Measurements from ENCODE around the gene C16orf74. TPM values are rescaled to one million over a fixed set of nuclear protein-coding genes. Genes with fewer than 3 reads are reported as not detected.

The C16orf74 gene
- total and polyA plus RNA-seq, 12 donors: 0.16 to 3.2 (median 0.46) TPM; not detected in 1

DNA sequence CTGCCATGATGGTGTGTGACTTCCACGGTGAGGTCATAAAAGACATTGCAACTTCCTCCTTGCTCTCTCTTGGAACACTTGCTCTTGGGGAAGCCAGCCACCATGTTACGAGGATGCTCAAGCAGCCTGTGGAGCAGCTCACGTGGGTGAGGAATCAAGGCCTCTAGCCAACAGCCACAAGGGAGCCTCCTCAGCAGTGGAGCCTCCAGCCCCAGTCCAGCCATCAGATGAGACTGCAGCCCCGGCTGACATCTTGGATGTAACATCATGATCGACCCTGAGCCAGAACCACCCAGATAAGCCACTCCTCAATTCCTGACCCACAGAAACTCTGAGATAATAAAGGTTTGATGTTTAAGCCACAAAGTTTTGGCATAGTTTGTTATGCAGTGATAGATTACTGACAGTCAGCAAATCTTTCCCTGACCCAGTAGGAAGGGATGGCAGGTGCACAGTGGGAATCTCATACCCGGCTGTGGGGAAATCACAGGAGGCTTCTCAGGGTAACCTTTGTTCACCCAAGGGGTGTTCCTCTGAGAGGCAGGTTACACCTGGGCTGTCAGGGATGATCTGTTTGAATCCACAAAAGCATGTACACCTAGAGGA is 38.8 kb downstream of the C16orf74 start:
- intact Hi-C loops (cut with DNase I): loop anchor here in 1 of 2 donors (10.0 kb wide), 2 partner anchors 317 to 437 kb away; no protein-coding TSS in a partner anchor
- WGBS, 4 donors: 80 to 92% (median 89%) methylated on average over 2 to 6 of the region's 6 CpGs

GRCh38 chr16:85710732-85711131 is 40.2 kb downstream of the C16orf74 start:
- intact Hi-C loops (cut with DNase I): loop anchor here in 1 of 2 donors (10.0 kb wide), 2 partner anchors 316 to 436 kb away; no protein-coding TSS in a partner anchor
- H3K4me3 ChIP-seq: no peak overlapping the region
- H3K27ac ChIP-seq: no peak overlapping the region
- H3K4me1 ChIP-seq (replicated peaks in 1 of 2): no peaks in the 10 kb centered on the region
- no peak for DNase-seq
- H3K27me3 ChIP-seq: no peaks in the 10 kb centered on the region
- H3K36me3 ChIP-seq (replicated peaks in 1 of 2): no peaks in the 10 kb centered on the region
- no peak for TF ChIP-seq POLR2A (IDR thresholded peaks at IDR 0.05)
- TF ChIP-seq, protein P1, sequence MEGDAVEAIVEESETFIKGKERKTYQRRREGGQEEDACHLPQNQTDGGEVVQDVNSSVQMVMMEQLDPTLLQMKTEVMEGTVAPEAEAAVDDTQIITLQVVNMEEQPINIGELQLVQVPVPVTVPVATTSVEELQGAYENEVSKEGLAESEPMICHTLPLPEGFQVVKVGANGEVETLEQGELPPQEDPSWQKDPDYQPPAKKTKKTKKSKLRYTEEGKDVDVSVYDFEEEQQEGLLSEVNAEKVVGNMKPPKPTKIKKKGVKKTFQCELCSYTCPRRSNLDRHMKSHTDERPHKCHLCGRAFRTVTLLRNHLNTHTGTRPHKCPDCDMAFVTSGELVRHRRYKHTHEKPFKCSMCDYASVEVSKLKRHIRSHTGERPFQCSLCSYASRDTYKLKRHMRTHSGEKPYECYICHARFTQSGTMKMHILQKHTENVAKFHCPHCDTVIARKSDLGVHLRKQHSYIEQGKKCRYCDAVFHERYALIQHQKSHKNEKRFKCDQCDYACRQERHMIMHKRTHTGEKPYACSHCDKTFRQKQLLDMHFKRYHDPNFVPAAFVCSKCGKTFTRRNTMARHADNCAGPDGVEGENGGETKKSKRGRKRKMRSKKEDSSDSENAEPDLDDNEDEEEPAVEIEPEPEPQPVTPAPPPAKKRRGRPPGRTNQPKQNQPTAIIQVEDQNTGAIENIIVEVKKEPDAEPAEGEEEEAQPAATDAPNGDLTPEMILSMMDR (IDR thresholded peaks at IDR 0.05): no peak
- no peaks in the 10 kb centered on the region for H3K9me3 ChIP-seq (replicated peaks in 1 of 3)
- WGBS, 4 donors: 66 to 84% (median 82%) methylated on average over 9 of the region's 9 CpGs

More for the DNA sequence above, 38.8 kb downstream of the C16orf74 start:
- Histone ChIP-seq H3K27ac (no peak overlapping the region), H3K4me1 (replicated peaks in 1 of 2) (peaks cover 0 to 5% of the 10 kb centered on the region in 2 donors), H3K36me3 (replicated peaks in 1 of 2) (no peaks in the 10 kb centered on the region), H3K4me3 (no peak overlapping the region), H3K9me3 (replicated peaks in 1 of 3) (no peaks in the 10 kb centered on the region), H3K27me3 (no peaks in the 10 kb centered on the region)
- DNase-seq: no peak
- TF ChIP-seq, protein P1 (IDR thresholded peaks at IDR 0.05): no peak
- no peak for TF ChIP-seq POLR2A (IDR thresholded peaks at IDR 0.05)

GRCh38 chr16:85709766-85710585 is 40.9 kb downstream of the C16orf74 start:
- H3K36me3 ChIP-seq (replicated peaks in 1 of 2): no peaks in the 10 kb centered on the region
- 42 to 58% (median 53%) methylated on average over 13 to 53 of the region's 53 CpGs for WGBS, 4 donors
- no peaks in the 10 kb centered on the region for H3K27me3 ChIP-seq
- H3K4me3 ChIP-seq: no peak overlapping the region
- no peak for TF ChIP-seq POLR2A (IDR thresholded peaks at IDR 0.05)
- TF ChIP-seq, protein P1 (IDR thresholded peaks at IDR 0.05): no peak
- intact Hi-C loops (cut with DNase I): loop anchor here in 1 of 2 donors (10.0 kb wide), 2 partner anchors 315 to 435 kb away; no protein-coding TSS in a partner anchor
- DNase-seq: no peak
- no peak overlapping the region for H3K27ac ChIP-seq
- no peaks in the 10 kb centered on the region for H3K4me1 ChIP-seq (replicated peaks in 1 of 2)
- no peaks in the 10 kb centered on the region for H3K9me3 ChIP-seq (replicated peaks in 1 of 3)

DNA sequence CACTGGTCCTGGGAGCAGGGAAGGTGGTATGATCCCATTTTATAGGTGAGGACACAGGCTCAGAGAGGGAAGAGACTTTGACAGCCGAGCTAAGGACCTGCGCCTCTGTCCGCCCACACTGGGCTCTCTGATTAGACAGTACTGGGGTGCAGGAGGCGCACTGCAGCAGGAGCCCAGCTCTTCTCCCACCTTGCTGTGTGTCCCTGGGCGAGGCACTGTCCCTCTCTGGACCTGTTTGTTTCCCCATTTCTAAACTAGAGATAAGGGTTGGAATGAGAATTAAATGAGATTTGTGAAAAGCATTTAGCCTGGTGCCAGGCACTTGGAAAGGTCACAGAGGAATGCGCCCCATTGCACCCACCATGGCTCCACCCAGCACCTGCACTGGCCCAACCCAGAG is 42.6 kb downstream of the C16orf74 start:
- DNase-seq: no peak
- no peak for TF ChIP-seq POLR2A (IDR thresholded peaks at IDR 0.05)
- TF ChIP-seq, protein P1 (IDR thresholded peaks at IDR 0.05): no peak

More for the DNA sequence above, 42.6 kb downstream of the C16orf74 start:
- 82 to 91% (median 83%) methylated on average over 6 of the region's 6 CpGs for WGBS, 4 donors
- H3K4me3 ChIP-seq: no peak overlapping the region
- no peaks in the 10 kb centered on the region for H3K27me3 ChIP-seq
- H3K36me3 ChIP-seq (replicated peaks in 1 of 2): no peaks in the 10 kb centered on the region
- no peak overlapping the region for H3K27ac ChIP-seq
- no peaks in the 10 kb centered on the region for H3K9me3 ChIP-seq (replicated peaks in 1 of 3)
- intact Hi-C loops (cut with DNase I): no loop called here
- H3K4me1 ChIP-seq (replicated peaks in 1 of 2): no peaks in the 10 kb centered on the region
